GM18519 (cell line): ENCODE data around the gene TIMP2.
"Not testable (repeated sequence)": the region's sequence is repeated elsewhere in the genome, so short reads cannot be mapped to it uniquely, and the experiment has no call there.

Experiments used
- ATAC-seq: cut with Tn5 transposase; IDR thresholded peaks from one replicate; pipeline ENCODE4 v1.9.1; 2021; ENCODE audit warnings: mild to moderate bottlenecking, moderate library complexity; ENCODE audit not compliant: unreplicated experiment, low FRiP score

Gene TIMP2

GRCh38 chr17:78933959-78934568 is 8.9 kb upstream of the TIMP2 start:
- no peak for ATAC-seq

- ATAC-seq: no peak
Measured at GRCh38 chr17:78933025-78933958, 8.1 kb upstream of the TIMP2 start.

GRCh38 chr17:78929908-78930775 is 5.0 kb upstream of the TIMP2 start:
- no peak for ATAC-seq

GRCh38 chr17:78925662-78926555 is 722 bp upstream of the TIMP2 start:
- ATAC-seq: no peak

GRCh38 chr17:78924481-78925151 is 571 bp downstream of the TIMP2 start:
- no peak for ATAC-seq

- ATAC-seq: no peak
Measured at GRCh38 chr17:78923660-78924453, 1.3 kb downstream of the TIMP2 start.

GRCh38 chr17:78922816-78923498 is 2.2 kb downstream of the TIMP2 start:
- no peak for ATAC-seq

- ATAC-seq: no peak
Measured at GRCh38 chr17:78921437-78921971, 3.7 kb downstream of the TIMP2 start.

GRCh38 chr17:78920528-78920927 is 4.7 kb downstream of the TIMP2 start:
- no peak for ATAC-seq

GRCh38 chr17:78919861-78920450 is 5.2 kb downstream of the TIMP2 start:
- ATAC-seq: no peak

GRCh38 chr17:78918979-78919378 is 6.2 kb downstream of the TIMP2 start:
- no peak for ATAC-seq

- no peak for ATAC-seq
Measured at GRCh38 chr17:78917451-78918275, 7.5 kb downstream of the TIMP2 start.

- no peak for ATAC-seq
Measured at GRCh38 chr17:78915872-78916632, 9.1 kb downstream of the TIMP2 start.

GRCh38 chr17:78913115-78913514 is 12.1 kb downstream of the TIMP2 start:
- ATAC-seq: no peak

GRCh38 chr17:78912082-78912481 is 13.1 kb downstream of the TIMP2 start:
- no peak for ATAC-seq

GRCh38 chr17:78911543-78911942 is 13.6 kb downstream of the TIMP2 start:
- not testable (repeated sequence) for ATAC-seq
